K562 (cell line): ENCODE data around the gene GALNS. TPM values are rescaled to one million over a fixed set of nuclear protein-coding genes. Genes with fewer than 3 reads are reported as not detected.

Experiments used
- CTBP1 ChIP-seq: fragments of 450-650 bp; IDR thresholded peaks from 2 replicates; pipeline ENCODE4 v1.6.1; 2016; ENCODE audit warnings: borderline replicate concordance
- CXXC5 ChIP-seq: fragments of 250-450 bp; sonication (Bioruptor Pico); IDR thresholded peaks from 2 replicates; pipeline ENCODE4 v1.8.0; 2022; ENCODE audit warnings: inconsistent platforms, mild to moderate bottlenecking, moderate library complexity
- ETV5 ChIP-seq: sonication (generic); formaldehyde crosslinking; IDR thresholded peaks from 2 replicates; pipeline ENCODE4 v1.4.0; 2020; ENCODE audit warnings: low read depth, mild to moderate bottlenecking, missing genetic modification reagents
- FOSL1 ChIP-seq: fragments of 200-800 bp; sonication (Bioruptor generic); conservative IDR thresholded peaks from 2 replicates; pipeline ENCODE4 v1.6.1; 2016; ENCODE audit warnings: missing genetic modification characterization, missing compliant biosample characterization
- MED1 ChIP-seq: sonication (generic); formaldehyde crosslinking; IDR thresholded peaks from 2 replicates; pipeline ENCODE4 v1.8.1; 2023; ENCODE audit warnings: missing genetic modification reagents, borderline replicate concordance
- MEF2D ChIP-seq: conservative IDR thresholded peaks from 2 replicates; pipeline ENCODE4 v1.6.1; 2016; ENCODE audit warnings: low read depth, missing genetic modification characterization, missing compliant biosample characterization
- SMC3 ChIP-seq: conservative IDR thresholded peaks from 2 replicates; pipeline ENCODE4 v1.6.1; 2011; ENCODE audit warnings: low read depth, low read length, improper control_type of control experiment; ENCODE audit not compliant: insufficient read depth
- SREBF1 ChIP-seq: fragments of 150-350 bp; IDR thresholded peaks from 2 replicates; pipeline ENCODE4 v1.6.1; 2014; ENCODE audit warnings: antibody characterized with exemption, low read depth, low read length, borderline replicate concordance
- ZNF274 ChIP-seq: IDR thresholded peaks from 2 replicates; pipeline ENCODE4 v1.6.1; 2011; ENCODE audit warnings: low read depth, mild to moderate bottlenecking, low read length, moderate library complexity, borderline replicate concordance
- ZNF431 ChIP-seq: sonication (generic); formaldehyde crosslinking; IDR thresholded peaks from 2 replicates; pipeline ENCODE4 v1.8.0; 2022; ENCODE audit warnings: mild to moderate bottlenecking, missing genetic modification reagents
- ZNF589 ChIP-seq: fragments of 200-800 bp; sonication (Bioruptor generic); IDR thresholded peaks from 2 replicates; pipeline ENCODE4 v1.6.1; 2016; ENCODE audit warnings: low read depth, missing genetic modification characterization, missing compliant biosample characterization
- polyA plus RNA-seq, 8 experiments: library from polyadenylated mRNA; depleted of rRNA in 4 of 8; stranded (reverse) in 5 of 8; unstranded in 3 of 8; fragments of >200 nt; fragmentation: Nextera tagmentation in 2 of 8; fragmentation: Illumina TruSeq in 1 of 8; extraction: Ambion mirVana in 2 of 8; extraction: Trizol in 1 of 8; gene quantifications; 2 replicates each; pipeline versions ENCODE4 v1.2.1 to v1.2.3, GENCODE V29; 2011 to 2014; ENCODE audit warnings: inconsistent platforms in 1 of 8, missing spikeins in 1 of 8
- total RNA-seq, 7 experiments: library from RNA; depleted of rRNA in 6 of 7; stranded (reverse); fragments of >200 nt in 6 of 7; fragmentation: Illumina TruSeq in 2 of 7; extraction: Trizol in 2 of 7; gene quantifications; 2 replicates each; pipeline versions ENCODE4 v1.2.1 to v1.2.3, GENCODE V29; 2011 to 2021; ENCODE audit warnings: low replicate concordance in 1 of 7
- TF ChIP-seq, protein P1 (sequence below): sonication (generic); formaldehyde crosslinking; IDR thresholded peaks from 2 replicates; pipeline ENCODE4 v1.8.0; 2023; ENCODE audit warnings: missing genetic modification reagents, mild to moderate bottlenecking, borderline replicate concordance
- TF ChIP-seq, protein P2 (sequence below): fragments of 250-450 bp; sonication (Bioruptor Pico); IDR thresholded peaks from 2 replicates; pipeline ENCODE4 v1.8.0; 2022; ENCODE audit warnings: moderate library complexity, mild to moderate bottlenecking, inconsistent platforms
- TF ChIP-seq, protein P3 (sequence below): fragments of 250-450 bp; sonication (Bioruptor Pico); IDR thresholded peaks from 2 replicates; pipeline ENCODE4 v1.5.0; 2020; ENCODE audit warnings: mild to moderate bottlenecking
- TF ChIP-seq, protein P4 (sequence below): fragments of 450-650 bp; IDR thresholded peaks from 2 replicates; pipeline ENCODE4 v1.6.1; 2016; ENCODE audit warnings: antibody characterized with exemption
- TF ChIP-seq, protein P5 (sequence below): fragments of 450-650 bp; formaldehyde crosslinking; IDR thresholded peaks from 2 replicates; pipeline ENCODE4 v1.4.0; 2022; ENCODE audit warnings: missing genetic modification characterization
- TF ChIP-seq, protein P6 (sequence below): fragments of 250-450 bp; sonication (Bioruptor Pico); IDR thresholded peaks from 2 replicates; pipeline ENCODE4 v1.8.0; 2021; ENCODE audit warnings: moderate library complexity, mild to moderate bottlenecking, inconsistent platforms

GALNS gene
- total and polyA plus RNA-seq, 9 of the 15 experiments (the other 6 are each of a cell fraction or from before 2014, with no cell fraction given) = 0.38 to 13.2 (median 4.3) TPM

DNA sequence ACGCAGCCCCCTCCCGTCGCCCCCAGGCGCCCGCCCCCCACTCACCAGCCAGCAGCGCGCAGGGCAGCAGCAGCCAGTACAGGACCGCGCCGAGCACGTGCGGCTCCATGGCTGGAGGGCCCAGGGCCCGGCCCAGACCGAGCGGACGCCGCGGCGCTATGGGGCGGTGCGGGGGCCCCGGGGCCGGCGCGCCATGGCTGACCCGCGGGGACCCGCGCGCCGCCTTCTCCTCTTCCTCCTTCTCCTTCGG is 72.0 kb downstream of the GALNS start (continued):
- TF ChIP-seq, protein P1, sequence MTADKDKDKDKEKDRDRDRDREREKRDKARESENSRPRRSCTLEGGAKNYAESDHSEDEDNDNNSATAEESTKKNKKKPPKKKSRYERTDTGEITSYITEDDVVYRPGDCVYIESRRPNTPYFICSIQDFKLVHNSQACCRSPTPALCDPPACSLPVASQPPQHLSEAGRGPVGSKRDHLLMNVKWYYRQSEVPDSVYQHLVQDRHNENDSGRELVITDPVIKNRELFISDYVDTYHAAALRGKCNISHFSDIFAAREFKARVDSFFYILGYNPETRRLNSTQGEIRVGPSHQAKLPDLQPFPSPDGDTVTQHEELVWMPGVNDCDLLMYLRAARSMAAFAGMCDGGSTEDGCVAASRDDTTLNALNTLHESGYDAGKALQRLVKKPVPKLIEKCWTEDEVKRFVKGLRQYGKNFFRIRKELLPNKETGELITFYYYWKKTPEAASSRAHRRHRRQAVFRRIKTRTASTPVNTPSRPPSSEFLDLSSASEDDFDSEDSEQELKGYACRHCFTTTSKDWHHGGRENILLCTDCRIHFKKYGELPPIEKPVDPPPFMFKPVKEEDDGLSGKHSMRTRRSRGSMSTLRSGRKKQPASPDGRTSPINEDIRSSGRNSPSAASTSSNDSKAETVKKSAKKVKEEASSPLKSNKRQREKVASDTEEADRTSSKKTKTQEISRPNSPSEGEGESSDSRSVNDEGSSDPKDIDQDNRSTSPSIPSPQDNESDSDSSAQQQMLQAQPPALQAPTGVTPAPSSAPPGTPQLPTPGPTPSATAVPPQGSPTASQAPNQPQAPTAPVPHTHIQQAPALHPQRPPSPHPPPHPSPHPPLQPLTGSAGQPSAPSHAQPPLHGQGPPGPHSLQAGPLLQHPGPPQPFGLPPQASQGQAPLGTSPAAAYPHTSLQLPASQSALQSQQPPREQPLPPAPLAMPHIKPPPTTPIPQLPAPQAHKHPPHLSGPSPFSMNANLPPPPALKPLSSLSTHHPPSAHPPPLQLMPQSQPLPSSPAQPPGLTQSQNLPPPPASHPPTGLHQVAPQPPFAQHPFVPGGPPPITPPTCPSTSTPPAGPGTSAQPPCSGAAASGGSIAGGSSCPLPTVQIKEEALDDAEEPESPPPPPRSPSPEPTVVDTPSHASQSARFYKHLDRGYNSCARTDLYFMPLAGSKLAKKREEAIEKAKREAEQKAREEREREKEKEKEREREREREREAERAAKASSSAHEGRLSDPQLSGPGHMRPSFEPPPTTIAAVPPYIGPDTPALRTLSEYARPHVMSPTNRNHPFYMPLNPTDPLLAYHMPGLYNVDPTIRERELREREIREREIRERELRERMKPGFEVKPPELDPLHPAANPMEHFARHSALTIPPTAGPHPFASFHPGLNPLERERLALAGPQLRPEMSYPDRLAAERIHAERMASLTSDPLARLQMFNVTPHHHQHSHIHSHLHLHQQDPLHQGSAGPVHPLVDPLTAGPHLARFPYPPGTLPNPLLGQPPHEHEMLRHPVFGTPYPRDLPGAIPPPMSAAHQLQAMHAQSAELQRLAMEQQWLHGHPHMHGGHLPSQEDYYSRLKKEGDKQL = no peak
- TF ChIP-seq, protein P2, sequence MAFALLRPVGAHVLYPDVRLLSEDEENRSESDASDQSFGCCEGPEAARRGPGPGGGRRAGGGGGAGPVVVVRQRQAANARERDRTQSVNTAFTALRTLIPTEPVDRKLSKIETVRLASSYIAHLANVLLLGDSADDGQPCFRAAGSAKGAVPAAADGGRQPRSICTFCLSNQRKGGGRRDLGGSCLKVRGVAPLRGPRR = no peak
- TF ChIP-seq MEF2D (no peak), SREBF1 (no peak), ZNF274 (no peak), MED1 (no peak), FOSL1 (tag) (peak; percentile 9; the same call in 1 of the 2 replicates), CTBP1 (no peak), CXXC5 (CRISPR knock-in tag) (peak; percentile 71; the same call in 1 of the 2 replicates), SMC3 (no peak), ZNF589 (no peak), ETV5 (CRISPR knock-in tag) (no peak), ZNF431 (CRISPR knock-in tag) (no peak)
- TF ChIP-seq, protein P3, sequence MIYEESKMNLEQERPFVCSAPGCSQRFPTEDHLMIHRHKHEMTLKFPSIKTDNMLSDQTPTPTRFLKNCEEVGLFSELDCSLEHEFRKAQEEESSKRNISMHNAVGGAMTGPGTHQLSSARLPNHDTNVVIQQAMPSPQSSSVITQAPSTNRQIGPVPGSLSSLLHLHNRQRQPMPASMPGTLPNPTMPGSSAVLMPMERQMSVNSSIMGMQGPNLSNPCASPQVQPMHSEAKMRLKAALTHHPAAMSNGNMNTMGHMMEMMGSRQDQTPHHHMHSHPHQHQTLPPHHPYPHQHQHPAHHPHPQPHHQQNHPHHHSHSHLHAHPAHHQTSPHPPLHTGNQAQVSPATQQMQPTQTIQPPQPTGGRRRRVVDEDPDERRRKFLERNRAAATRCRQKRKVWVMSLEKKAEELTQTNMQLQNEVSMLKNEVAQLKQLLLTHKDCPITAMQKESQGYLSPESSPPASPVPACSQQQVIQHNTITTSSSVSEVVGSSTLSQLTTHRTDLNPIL = no peak
- TF ChIP-seq, protein P4, sequence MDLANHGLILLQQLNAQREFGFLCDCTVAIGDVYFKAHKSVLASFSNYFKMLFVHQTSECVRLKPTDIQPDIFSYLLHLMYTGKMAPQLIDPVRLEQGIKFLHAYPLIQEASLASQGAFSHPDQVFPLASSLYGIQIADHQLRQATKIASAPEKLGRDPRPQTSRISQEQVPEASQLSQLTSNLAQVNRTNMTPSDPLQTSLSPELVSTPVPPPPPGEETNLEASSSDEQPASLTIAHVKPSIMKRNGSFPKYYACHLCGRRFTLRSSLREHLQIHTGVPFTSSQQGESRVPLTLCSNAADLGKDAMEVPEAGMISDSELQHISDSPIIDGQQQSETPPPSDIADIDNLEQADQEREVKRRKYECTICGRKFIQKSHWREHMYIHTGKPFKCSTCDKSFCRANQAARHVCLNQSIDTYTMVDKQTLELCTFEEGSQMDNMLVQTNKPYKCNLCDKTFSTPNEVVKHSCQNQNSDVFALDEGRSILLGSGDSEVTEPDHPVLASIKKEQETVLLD = no peak
- TF ChIP-seq, protein P5, sequence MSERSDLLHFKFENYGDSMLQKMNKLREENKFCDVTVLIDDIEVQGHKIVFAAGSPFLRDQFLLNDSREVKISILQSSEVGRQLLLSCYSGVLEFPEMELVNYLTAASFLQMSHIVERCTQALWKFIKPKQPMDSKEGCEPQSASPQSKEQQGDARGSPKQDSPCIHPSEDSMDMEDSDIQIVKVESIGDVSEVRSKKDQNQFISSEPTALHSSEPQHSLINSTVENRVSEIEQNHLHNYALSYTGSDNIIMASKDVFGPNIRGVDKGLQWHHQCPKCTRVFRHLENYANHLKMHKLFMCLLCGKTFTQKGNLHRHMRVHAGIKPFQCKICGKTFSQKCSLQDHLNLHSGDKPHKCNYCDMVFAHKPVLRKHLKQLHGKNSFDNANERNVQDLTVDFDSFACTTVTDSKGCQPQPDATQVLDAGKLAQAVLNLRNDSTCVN (CRISPR knock-in tag) = no peak
- TF ChIP-seq, protein P6, sequence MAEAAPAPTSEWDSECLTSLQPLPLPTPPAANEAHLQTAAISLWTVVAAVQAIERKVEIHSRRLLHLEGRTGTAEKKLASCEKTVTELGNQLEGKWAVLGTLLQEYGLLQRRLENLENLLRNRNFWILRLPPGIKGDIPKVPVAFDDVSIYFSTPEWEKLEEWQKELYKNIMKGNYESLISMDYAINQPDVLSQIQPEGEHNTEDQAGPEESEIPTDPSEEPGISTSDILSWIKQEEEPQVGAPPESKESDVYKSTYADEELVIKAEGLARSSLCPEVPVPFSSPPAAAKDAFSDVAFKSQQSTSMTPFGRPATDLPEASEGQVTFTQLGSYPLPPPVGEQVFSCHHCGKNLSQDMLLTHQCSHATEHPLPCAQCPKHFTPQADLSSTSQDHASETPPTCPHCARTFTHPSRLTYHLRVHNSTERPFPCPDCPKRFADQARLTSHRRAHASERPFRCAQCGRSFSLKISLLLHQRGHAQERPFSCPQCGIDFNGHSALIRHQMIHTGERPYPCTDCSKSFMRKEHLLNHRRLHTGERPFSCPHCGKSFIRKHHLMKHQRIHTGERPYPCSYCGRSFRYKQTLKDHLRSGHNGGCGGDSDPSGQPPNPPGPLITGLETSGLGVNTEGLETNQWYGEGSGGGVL (CRISPR knock-in tag) = no peak
